ENCODE measurements around the gene CTSO.

CTSO gene

GRCh38 chr4:155966171-155966570 is 12.5 kb upstream of the CTSO start:
- TF ChIP-seq GATA3 (IDR thresholded peaks at IDR 0.05; ENCODE audit: low read depth, low read length) (no peak), GATA2 (IDR thresholded peaks at IDR 0.05; ENCODE audit: low read depth, low read length) (no peak)

GRCh38 chr4:155964016-155964891 is 10.6 kb upstream of the CTSO start:
- TF ChIP-seq GATA3 (IDR thresholded peaks at IDR 0.05; ENCODE audit: low read depth, low read length) = no peak
- no peak for TF ChIP-seq GATA2 (IDR thresholded peaks at IDR 0.05; ENCODE audit: low read depth, low read length)

- TF ChIP-seq GATA3 (IDR thresholded peaks at IDR 0.05; ENCODE audit: low read depth, low read length) (no peak), GATA2 (IDR thresholded peaks at IDR 0.05; ENCODE audit: low read depth, low read length) (no peak)
Measured at GRCh38 chr4:155962767-155963166, 9.1 kb upstream of the CTSO start.

GRCh38 chr4:155961575-155961974 is 7.9 kb upstream of the CTSO start:
- TF ChIP-seq GATA3 (IDR thresholded peaks at IDR 0.05; ENCODE audit: low read depth, low read length) = no peak
- TF ChIP-seq GATA2 (IDR thresholded peaks at IDR 0.05; ENCODE audit: low read depth, low read length) = no peak

GRCh38 chr4:155960522-155960921 is 6.9 kb upstream of the CTSO start:
- TF ChIP-seq GATA3 (IDR thresholded peaks at IDR 0.05; ENCODE audit: low read depth, low read length) (no peak), GATA2 (IDR thresholded peaks at IDR 0.05; ENCODE audit: low read depth, low read length) (no peak)

GRCh38 chr4:155959417-155959816 is 5.8 kb upstream of the CTSO start:
- TF ChIP-seq GATA3 (IDR thresholded peaks at IDR 0.05; ENCODE audit: low read depth, low read length) (no peak), GATA2 (IDR thresholded peaks at IDR 0.05; ENCODE audit: low read depth, low read length) (no peak)

GRCh38 chr4:155956461-155956860 is 2.8 kb upstream of the CTSO start:
- TF ChIP-seq GATA2 (IDR thresholded peaks at IDR 0.05; ENCODE audit: low read depth, low read length) = no peak

GRCh38 chr4:155954939-155955338 is 1.3 kb upstream of the CTSO start:
- no peak for TF ChIP-seq GATA2 (IDR thresholded peaks at IDR 0.05; ENCODE audit: low read depth, low read length)
- no peak for TF ChIP-seq GATA3 (IDR thresholded peaks at IDR 0.05; ENCODE audit: low read depth, low read length)

GRCh38 chr4:155954118-155954685 is 536 bp upstream of the CTSO start:
- TF ChIP-seq GATA2 (IDR thresholded peaks at IDR 0.05; ENCODE audit: low read depth, low read length) (no peak; the same call in 1 of the 2 replicates), GATA3 (IDR thresholded peaks at IDR 0.05; ENCODE audit: low read depth, low read length) (no peak)

- no peak for TF ChIP-seq GATA3 (IDR thresholded peaks at IDR 0.05; ENCODE audit: low read depth, low read length)
- TF ChIP-seq GATA2 (IDR thresholded peaks at IDR 0.05; ENCODE audit: low read depth, low read length) = no peak
Measured at GRCh38 chr4:155952501-155952901, 1.2 kb downstream of the CTSO start.

- TF ChIP-seq GATA3 (IDR thresholded peaks at IDR 0.05; ENCODE audit: low read depth, low read length) (no peak), GATA2 (IDR thresholded peaks at IDR 0.05; ENCODE audit: low read depth, low read length) (no peak)
Measured at GRCh38 chr4:155950461-155950860, 3.2 kb downstream of the CTSO start.

- TF ChIP-seq GATA2 (IDR thresholded peaks at IDR 0.05; ENCODE audit: low read depth, low read length) (no peak), GATA3 (IDR thresholded peaks at IDR 0.05; ENCODE audit: low read depth, low read length) (no peak)
Measured at GRCh38 chr4:155948541-155948940, 5.1 kb downstream of the CTSO start.

- TF ChIP-seq GATA2 (IDR thresholded peaks at IDR 0.05; ENCODE audit: low read depth, low read length) = no peak
- TF ChIP-seq GATA3 (IDR thresholded peaks at IDR 0.05; ENCODE audit: low read depth, low read length) = no peak
Measured at GRCh38 chr4:155946486-155946885, 7.2 kb downstream of the CTSO start.

GRCh38 chr4:155944516-155944915 is 9.2 kb downstream of the CTSO start:
- TF ChIP-seq GATA2 (IDR thresholded peaks at IDR 0.05; ENCODE audit: low read depth, low read length) (no peak), GATA3 (IDR thresholded peaks at IDR 0.05; ENCODE audit: low read depth, low read length) (no peak)

GRCh38 chr4:155943605-155944291 is 9.9 kb downstream of the CTSO start:
- TF ChIP-seq GATA2 (IDR thresholded peaks at IDR 0.05; ENCODE audit: low read depth, low read length) = no peak
- TF ChIP-seq GATA3 (IDR thresholded peaks at IDR 0.05; ENCODE audit: low read depth, low read length) = no peak

Data from SH-SY5Y (cell line).